Kidney epithelial cell (primary cell): ENCODE measurements around the gene PAK6. TPM values are rescaled to one million over a fixed set of nuclear protein-coding genes. Genes with fewer than 3 reads are reported as not detected.

Experiments used
- DNase-seq: peaks from one replicate; pipeline ENCODE4 v3.0.0-alpha.2; 2010; ENCODE audit warnings: low read depth
- H3K27me3 ChIP-seq: 2 replicates; pipeline ENCODE4 v1.6.0; 2011; ENCODE audit warnings: low read length; ENCODE audit not compliant: control insufficient read depth, insufficient read depth
- H3K36me3 ChIP-seq: 2 replicates; pipeline ENCODE4 v1.5.1; 2011; ENCODE audit warnings: low read length; ENCODE audit not compliant: control insufficient read depth, insufficient read depth
- H3K4me3 ChIP-seq: 2 replicates; pipeline ENCODE4 v1.5.1; 2011; ENCODE audit warnings: low read depth, mild to moderate bottlenecking, control low read depth, low read length
- total RNA-seq: library from RNA; depleted of rRNA; stranded (reverse); fragments of >200 nt; gene quantifications from 2 replicates; pipeline ENCODE4 v1.2.3, GENCODE V29; 2015
- TF ChIP-seq, protein P1 (sequence below): IDR thresholded peaks from 2 replicates; pipeline ENCODE4 v1.5.1; 2011; ENCODE audit warnings: mild to moderate bottlenecking, moderate library complexity, low read length, control low read depth, inconsistent platforms; ENCODE audit not compliant: insufficient read depth, poor library complexity, severe bottlenecking

The PAK6 gene
- total RNA-seq, 1 donor from 2014 or later, result 15.3 TPM

DNA sequence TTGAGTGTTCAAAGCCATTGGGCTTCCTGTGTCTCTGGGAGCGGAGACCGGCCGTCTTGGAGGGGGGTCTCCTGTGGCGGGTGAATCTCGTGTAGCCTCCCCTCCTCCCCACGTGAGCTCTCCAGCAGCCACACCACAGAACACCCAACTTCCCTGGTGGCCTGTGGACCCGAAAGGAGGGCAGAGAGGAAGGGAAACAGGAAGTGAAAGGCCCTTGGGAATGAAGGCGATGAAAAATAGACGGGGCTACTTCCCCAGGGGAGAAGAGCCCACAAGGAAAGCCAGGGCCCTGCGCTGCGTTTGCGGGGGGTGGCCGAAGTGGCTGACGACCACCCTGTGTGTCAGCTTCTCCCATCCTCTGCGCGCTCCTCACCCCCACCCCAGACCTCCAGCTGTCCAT is 38.6 kb downstream of the PAK6 start:
- TF ChIP-seq, protein P1, sequence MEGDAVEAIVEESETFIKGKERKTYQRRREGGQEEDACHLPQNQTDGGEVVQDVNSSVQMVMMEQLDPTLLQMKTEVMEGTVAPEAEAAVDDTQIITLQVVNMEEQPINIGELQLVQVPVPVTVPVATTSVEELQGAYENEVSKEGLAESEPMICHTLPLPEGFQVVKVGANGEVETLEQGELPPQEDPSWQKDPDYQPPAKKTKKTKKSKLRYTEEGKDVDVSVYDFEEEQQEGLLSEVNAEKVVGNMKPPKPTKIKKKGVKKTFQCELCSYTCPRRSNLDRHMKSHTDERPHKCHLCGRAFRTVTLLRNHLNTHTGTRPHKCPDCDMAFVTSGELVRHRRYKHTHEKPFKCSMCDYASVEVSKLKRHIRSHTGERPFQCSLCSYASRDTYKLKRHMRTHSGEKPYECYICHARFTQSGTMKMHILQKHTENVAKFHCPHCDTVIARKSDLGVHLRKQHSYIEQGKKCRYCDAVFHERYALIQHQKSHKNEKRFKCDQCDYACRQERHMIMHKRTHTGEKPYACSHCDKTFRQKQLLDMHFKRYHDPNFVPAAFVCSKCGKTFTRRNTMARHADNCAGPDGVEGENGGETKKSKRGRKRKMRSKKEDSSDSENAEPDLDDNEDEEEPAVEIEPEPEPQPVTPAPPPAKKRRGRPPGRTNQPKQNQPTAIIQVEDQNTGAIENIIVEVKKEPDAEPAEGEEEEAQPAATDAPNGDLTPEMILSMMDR, result no peak
- no peak overlapping the region for H3K4me3 ChIP-seq
- DNase-seq, result no peak
- no peaks in the 10 kb centered on the region for H3K36me3 ChIP-seq
- peaks cover 56% of the 10 kb centered on the region for H3K27me3 ChIP-seq

DNA sequence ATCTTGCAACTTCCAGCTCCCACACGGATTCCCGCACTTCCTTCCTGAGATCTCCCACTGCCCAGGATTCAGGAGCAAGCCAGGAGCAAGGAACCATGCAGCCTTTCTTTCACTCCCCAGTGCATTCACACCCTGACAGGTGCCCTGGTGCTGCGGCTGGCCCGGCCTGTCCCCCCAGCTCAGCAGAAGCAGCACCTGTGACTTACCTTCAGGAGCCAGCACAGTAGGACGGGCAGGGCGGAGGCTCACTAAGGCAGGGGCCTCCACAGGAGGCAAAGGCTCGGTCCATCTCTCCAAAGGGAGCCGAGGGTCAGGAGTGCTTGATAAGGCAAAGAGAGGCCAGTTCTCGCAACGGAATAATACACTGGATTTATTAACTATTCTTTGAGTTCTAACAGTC is 39.2 kb downstream of the PAK6 start:
- DNase-seq, result no peak
- peaks cover 62% of the 10 kb centered on the region for H3K27me3 ChIP-seq
- H3K36me3 ChIP-seq, result no peaks in the 10 kb centered on the region
- TF ChIP-seq, protein P1, result no peak
- H3K4me3 ChIP-seq, result no peak overlapping the region

- Histone ChIP-seq H3K27me3 (peaks cover 74% of the 10 kb centered on the region), H3K36me3 (no peaks in the 10 kb centered on the region), H3K4me3 (no peak overlapping the region)
- DNase-seq, result no peak
- TF ChIP-seq, protein P1, result peak; percentile 99
Observed at GRCh38 chr15:40279437-40280141, 40.7 kb downstream of the PAK6 start.

- TF ChIP-seq, protein P1, result no peak
- DNase-seq, result no peak
- Histone ChIP-seq H3K36me3 (no peaks in the 10 kb centered on the region), H3K4me3 (no peak overlapping the region), H3K27me3 (peaks cover 77% of the 10 kb centered on the region)
Observed at GRCh38 chr15:40280260-40281056, 41.6 kb downstream of the PAK6 start.

- no peak overlapping the region for H3K4me3 ChIP-seq
- H3K36me3 ChIP-seq, result no peaks in the 10 kb centered on the region
- TF ChIP-seq, protein P1, result no peak
- peaks cover 77% of the 10 kb centered on the region for H3K27me3 ChIP-seq
- DNase-seq, result no peak
Observed at GRCh38 chr15:40281057-40281800, 42.4 kb downstream of the PAK6 start.
